ENCODE results near the gene ATG5. TPM values are rescaled to one million over a fixed set of nuclear protein-coding genes. Genes with fewer than 3 reads are reported as not detected.

ATG5 gene
- total RNA-seq, 2 donors from 2014 or later, result 42.1 to 48.0 TPM

- H3K4me3 ChIP-seq, result no peak overlapping the region
- intact Hi-C loops (cut with DNase I), result no loop called here
Measured at GRCh38 chr6:106206905-106207304, 118.7 kb downstream of the ATG5 start.

GRCh38 chr6:106204961-106205360 is 120.6 kb downstream of the ATG5 start:
- H3K9ac ChIP-seq (ENCODE audit: low read depth in 2 of 2, low read length in 2 of 2), result no peak overlapping the region
- no peaks in the 10 kb centered on the region for H3K9me3 ChIP-seq
- intact Hi-C loops (cut with DNase I), result no loop called here
- no peak overlapping the region for H3K4me3 ChIP-seq
- no peak overlapping the region for H3K27ac ChIP-seq
- no peaks in the 10 kb centered on the region for H3K4me1 ChIP-seq
- H3K36me3 ChIP-seq, result no peaks in the 10 kb centered on the region
- TF ChIP-seq CTCF (IDR thresholded peaks at IDR 0.05), result no peak
- no peak for DNase-seq
- no peaks in the 10 kb centered on the region for H3K27me3 ChIP-seq

More at GRCh38 chr6:106206905-106207304, 118.7 kb downstream of the ATG5 start:
- H3K9ac ChIP-seq (ENCODE audit: low read depth in 2 of 2, low read length in 2 of 2), result no peak overlapping the region
- no peak for DNase-seq
- H3K4me1 ChIP-seq, result no peaks in the 10 kb centered on the region
- H3K36me3 ChIP-seq, result no peaks in the 10 kb centered on the region
- H3K9me3 ChIP-seq, result no peaks in the 10 kb centered on the region
- no peaks in the 10 kb centered on the region for H3K27me3 ChIP-seq
- TF ChIP-seq CTCF (IDR thresholded peaks at IDR 0.05), result no peak
- no peak overlapping the region for H3K27ac ChIP-seq

- DNase-seq, result no peak
- no peaks in the 10 kb centered on the region for H3K36me3 ChIP-seq
- no peaks in the 10 kb centered on the region for H3K9me3 ChIP-seq
- no peak overlapping the region for H3K9ac ChIP-seq (ENCODE audit: low read depth in 2 of 2, low read length in 2 of 2)
- TF ChIP-seq CTCF (IDR thresholded peaks at IDR 0.05), result no peak
- H3K27ac ChIP-seq, result no peak overlapping the region
- no peak overlapping the region for H3K4me3 ChIP-seq
- intact Hi-C loops (cut with DNase I), result loop anchor here (10.0 kb wide), 1 partner anchor 105 kb away; no protein-coding TSS in a partner anchor
- H3K4me1 ChIP-seq, result no peaks in the 10 kb centered on the region
- H3K27me3 ChIP-seq, result no peaks in the 10 kb centered on the region
Measured at GRCh38 chr6:106199998-106200397, 125.6 kb downstream of the ATG5 start.

GRCh38 chr6:106199331-106199730 is 126.2 kb downstream of the ATG5 start:
- H3K36me3 ChIP-seq, result no peaks in the 10 kb centered on the region
- H3K27me3 ChIP-seq, result no peaks in the 10 kb centered on the region
- no peak overlapping the region for H3K27ac ChIP-seq
- no peak overlapping the region for H3K4me3 ChIP-seq
- no peak for TF ChIP-seq CTCF (IDR thresholded peaks at IDR 0.05)
- DNase-seq, result no peak
- H3K9ac ChIP-seq (ENCODE audit: low read depth in 2 of 2, low read length in 2 of 2), result no peak overlapping the region
- intact Hi-C loops (cut with DNase I), result loop anchor here (10.0 kb wide), 1 partner anchor 105 kb away; no protein-coding TSS in a partner anchor
- H3K4me1 ChIP-seq, result no peaks in the 10 kb centered on the region
- H3K9me3 ChIP-seq, result no peaks in the 10 kb centered on the region

GRCh38 chr6:106197441-106197840 is 128.1 kb downstream of the ATG5 start:
- H3K27me3 ChIP-seq, result no peaks in the 10 kb centered on the region
- no peak overlapping the region for H3K27ac ChIP-seq
- intact Hi-C loops (cut with DNase I), result loop anchor here (10.0 kb wide), 1 partner anchor 103 kb away; no protein-coding TSS in a partner anchor
- no peaks in the 10 kb centered on the region for H3K4me1 ChIP-seq
- no peak overlapping the region for H3K9ac ChIP-seq (ENCODE audit: low read depth in 2 of 2, low read length in 2 of 2)
- no peaks in the 10 kb centered on the region for H3K9me3 ChIP-seq
- H3K4me3 ChIP-seq, result no peak overlapping the region
- DNase-seq, result no peak
- TF ChIP-seq CTCF (IDR thresholded peaks at IDR 0.05), result no peak
- H3K36me3 ChIP-seq, result no peaks in the 10 kb centered on the region

All from colonic mucosa (tissue), 4 donors.